Cardiac fibroblast (primary cell): ENCODE data around the gene MBP.

Experiments used
- DNase-seq, 2 donors: peaks; one replicate each; pipeline versions ENCODE4 v3.0.0 to v3.0.0-alpha.2; 2010; ENCODE audit warnings: low read depth in 2 of 2
- H3K4me3 ChIP-seq, 2 donors: replicated peaks in 1 of 2; 1 replicate in 1 of 2; 2 replicates in 1 of 2; pipeline ENCODE4 v1.5.1; 2011; ENCODE audit warnings: low read depth in 2 of 2, low read length in 2 of 2, mild to moderate bottlenecking in 2 of 2, moderate library complexity in 1 of 2
- TF ChIP-seq, protein P1 (sequence below): IDR thresholded peaks from one replicate; pipeline ENCODE4 v1.5.1; 2011; ENCODE audit warnings: low read depth, mild to moderate bottlenecking, low read length, inconsistent platforms

MBP gene

DNA sequence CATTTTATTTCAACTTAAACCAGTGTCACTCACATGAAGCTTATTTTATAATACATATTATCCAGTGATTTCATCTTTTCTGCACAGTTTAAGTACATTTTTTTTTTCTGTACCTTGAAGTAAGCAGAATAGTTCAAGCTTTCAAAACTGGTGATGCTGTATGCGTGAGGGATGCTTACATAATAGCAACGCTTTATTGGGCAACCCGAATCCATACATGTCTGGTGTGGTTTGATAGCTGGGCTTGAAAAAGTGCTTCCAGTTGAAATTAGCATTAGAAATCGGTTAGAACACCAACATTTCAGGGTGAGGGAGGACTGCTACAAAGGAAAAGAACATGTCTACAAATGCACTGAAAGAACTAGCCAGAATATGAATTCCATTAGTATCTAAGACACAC, 117.4 kb downstream of the MBP start:
- no peak overlapping the region for H3K4me3 ChIP-seq
- TF ChIP-seq, protein P1, sequence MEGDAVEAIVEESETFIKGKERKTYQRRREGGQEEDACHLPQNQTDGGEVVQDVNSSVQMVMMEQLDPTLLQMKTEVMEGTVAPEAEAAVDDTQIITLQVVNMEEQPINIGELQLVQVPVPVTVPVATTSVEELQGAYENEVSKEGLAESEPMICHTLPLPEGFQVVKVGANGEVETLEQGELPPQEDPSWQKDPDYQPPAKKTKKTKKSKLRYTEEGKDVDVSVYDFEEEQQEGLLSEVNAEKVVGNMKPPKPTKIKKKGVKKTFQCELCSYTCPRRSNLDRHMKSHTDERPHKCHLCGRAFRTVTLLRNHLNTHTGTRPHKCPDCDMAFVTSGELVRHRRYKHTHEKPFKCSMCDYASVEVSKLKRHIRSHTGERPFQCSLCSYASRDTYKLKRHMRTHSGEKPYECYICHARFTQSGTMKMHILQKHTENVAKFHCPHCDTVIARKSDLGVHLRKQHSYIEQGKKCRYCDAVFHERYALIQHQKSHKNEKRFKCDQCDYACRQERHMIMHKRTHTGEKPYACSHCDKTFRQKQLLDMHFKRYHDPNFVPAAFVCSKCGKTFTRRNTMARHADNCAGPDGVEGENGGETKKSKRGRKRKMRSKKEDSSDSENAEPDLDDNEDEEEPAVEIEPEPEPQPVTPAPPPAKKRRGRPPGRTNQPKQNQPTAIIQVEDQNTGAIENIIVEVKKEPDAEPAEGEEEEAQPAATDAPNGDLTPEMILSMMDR: no peak
- no peak for DNase-seq

DNA sequence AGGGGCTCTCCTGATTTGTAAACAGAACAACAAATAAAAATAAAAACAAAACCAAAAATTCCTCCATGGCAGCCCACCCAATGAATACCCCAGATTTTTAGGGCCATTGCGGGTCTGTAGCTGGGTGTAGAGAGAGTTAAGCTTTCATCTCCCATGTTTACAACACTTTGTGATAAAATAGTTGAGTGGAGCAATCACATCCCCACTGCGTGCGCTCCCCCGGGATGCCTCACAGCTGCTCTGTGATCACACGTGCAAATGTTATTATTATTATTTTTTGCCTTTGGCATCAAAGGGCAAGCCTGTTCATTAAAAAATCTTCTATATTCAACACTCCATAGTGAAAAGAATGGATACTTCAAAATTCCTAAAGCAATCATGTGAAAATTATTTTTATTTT, 118.0 kb downstream of the MBP start:
- no peak for DNase-seq
- TF ChIP-seq, protein P1: no peak
- no peak overlapping the region for H3K4me3 ChIP-seq

DNA sequence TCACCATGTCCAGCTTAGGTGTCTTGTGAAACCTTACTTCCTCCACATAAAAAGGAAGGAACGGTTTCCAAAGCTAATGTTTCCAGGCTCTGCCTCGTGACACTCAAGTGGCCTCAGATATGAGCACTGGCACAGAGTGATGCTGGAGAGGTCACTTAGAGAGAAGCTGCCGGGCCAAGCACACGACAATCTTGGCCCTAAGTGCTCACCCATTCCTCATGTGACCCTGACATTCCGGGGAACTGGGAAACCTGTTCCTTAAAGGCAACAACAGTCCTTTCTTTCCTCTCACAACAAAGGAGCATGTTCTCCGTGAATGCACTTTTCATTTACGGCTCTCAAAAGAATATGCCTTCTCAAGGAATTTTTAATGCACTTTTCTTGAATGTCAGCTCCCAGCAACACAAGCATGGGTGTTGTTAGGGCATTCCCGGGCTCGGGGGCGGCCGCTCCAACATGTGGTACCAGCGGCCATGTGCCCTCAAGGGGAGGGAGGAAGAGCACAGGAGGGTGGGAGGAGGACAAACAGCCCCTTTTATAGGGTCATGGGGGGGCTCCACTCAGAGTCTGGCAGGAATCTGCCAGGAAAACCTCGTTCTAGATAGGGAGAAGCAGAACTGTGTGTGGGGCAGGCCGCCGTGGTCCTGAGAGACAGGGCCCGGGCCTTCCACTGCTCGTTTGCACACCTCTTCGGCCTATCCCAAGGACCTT, 118.6 kb downstream of the MBP start:
- H3K4me3 ChIP-seq: no peak overlapping the region
- peak in 1 of 2 donors; percentile 12 for DNase-seq
- TF ChIP-seq, protein P1: no peak

DNA sequence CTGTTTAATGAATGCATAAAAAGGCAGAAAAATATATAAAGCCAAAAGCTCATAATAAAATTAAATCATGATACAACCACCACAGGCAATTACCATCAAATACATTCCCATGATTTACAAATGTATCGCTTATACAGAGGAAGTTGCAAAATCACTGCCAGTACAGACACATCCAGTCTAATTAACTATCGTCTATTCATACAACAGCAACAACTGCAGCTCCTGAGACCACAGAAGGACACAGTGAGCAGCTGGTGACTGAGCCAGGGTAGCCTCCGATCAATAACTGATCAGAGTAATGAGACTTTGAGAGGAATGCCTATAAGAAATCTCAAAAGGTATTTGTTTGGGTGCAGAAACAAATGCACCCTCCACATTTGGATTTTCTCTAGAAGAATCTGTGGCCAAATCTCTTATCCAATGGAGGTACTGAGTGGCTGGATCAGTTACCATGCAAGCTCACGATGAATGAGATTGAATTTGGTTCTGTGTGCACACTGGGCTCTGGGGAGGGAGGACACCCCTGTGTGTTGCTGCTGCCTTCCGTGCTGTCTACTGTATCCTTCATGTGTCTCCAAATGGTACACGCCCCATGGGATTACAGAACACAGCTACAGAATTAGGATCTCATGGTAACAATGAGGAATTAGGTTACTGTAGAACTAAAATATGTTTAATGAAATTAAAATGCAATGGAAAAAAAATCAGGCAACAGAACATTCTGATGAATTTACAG, 119.6 kb downstream of the MBP start:
- TF ChIP-seq, protein P1: no peak
- no peak for DNase-seq

DNA sequence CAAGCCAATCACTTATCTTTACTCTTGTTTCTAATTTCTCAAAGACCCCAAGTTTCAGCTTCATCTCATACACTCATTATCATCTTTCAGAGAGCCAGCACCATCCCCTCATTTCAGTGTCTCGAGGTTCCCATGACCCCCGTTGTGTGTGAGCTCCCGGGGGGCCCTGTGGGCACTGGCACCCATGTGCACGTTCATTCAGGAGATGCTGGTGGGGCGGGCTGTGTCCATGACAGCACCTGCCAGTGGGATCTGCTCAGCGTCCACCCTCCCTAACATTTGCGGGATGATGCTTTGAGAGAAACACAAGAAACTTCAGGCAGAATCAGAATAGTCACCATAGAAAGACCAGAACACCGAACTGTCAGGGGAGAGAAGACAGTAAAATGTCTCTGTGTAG, 120.5 kb downstream of the MBP start:
- DNase-seq: no peak

More for the DNA sequence above, 119.6 kb downstream of the MBP start:
- no peak overlapping the region for H3K4me3 ChIP-seq

DNA sequence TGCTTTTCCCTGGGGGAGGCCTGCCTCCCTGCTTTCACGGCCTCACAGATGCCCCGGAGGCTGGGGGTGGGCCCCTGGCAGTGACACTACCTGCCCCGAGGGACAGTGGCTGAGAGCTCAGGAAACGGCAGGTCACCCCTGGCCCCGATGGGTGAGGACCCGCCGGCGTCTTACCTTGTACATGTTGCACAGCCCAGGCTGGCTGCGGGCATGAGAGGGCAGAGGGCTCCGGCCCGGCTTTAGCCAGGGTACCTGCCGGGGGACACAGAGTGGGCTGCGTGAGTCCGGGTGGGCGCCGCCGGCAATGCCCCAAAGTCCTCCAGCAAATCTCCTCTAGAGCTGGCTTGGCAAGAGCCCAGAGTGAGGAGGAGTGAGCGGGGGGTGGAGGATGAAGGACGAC, 122.9 kb downstream of the MBP start:
- TF ChIP-seq, protein P1: no peak
- H3K4me3 ChIP-seq: no peak overlapping the region
- no peak for DNase-seq

More for the DNA sequence above, 120.5 kb downstream of the MBP start:
- H3K4me3 ChIP-seq: no peak overlapping the region
- TF ChIP-seq, protein P1: no peak
